Measurements from ENCODE around the gene CAV1. TPM values are rescaled to one million over a fixed set of nuclear protein-coding genes. Genes with fewer than 3 reads are reported as not detected.

The CAV1 gene
- total RNA-seq, 1 donor from 2014 or later = 531 TPM

GRCh38 chr7:116597384-116597783, 72.5 kb downstream of the CAV1 start:
- ATAC-seq (no peak), DNase-seq (no peak)
- Histone ChIP-seq H3K27me3 (ENCODE audit: low read depth) (no peaks in the 10 kb centered on the region), H3K4me3 (no peak overlapping the region), H3K4me1 (peaks cover 11% of the 10 kb centered on the region), H3K36me3 (no peaks in the 10 kb centered on the region), H3K9me3 (no peaks in the 10 kb centered on the region), H3K27ac (no peak overlapping the region)
- no peak for TF ChIP-seq CTCF (IDR thresholded peaks at IDR 0.05)
- intact Hi-C loops (cut with DNase I) = no loop called here

- Histone ChIP-seq H3K4me3 (no peak overlapping the region), H3K27ac (no peak overlapping the region), H3K27me3 (ENCODE audit: low read depth) (no peaks in the 10 kb centered on the region), H3K9me3 (no peaks in the 10 kb centered on the region), H3K36me3 (no peaks in the 10 kb centered on the region), H3K4me1 (peaks cover 2% of the 10 kb centered on the region)
- no peak for ATAC-seq
- TF ChIP-seq CTCF (IDR thresholded peaks at IDR 0.05) = no peak
- intact Hi-C loops (cut with DNase I) = no loop called here
- no peak for DNase-seq
These were observed 73.4 kb downstream of the CAV1 start for GRCh38 chr7:116598278-116598677.

- no peak for ATAC-seq
- Histone ChIP-seq H3K27ac (no peak overlapping the region), H3K9me3 (no peaks in the 10 kb centered on the region), H3K4me1 (no peaks in the 10 kb centered on the region), H3K4me3 (no peak overlapping the region), H3K27me3 (ENCODE audit: low read depth) (no peaks in the 10 kb centered on the region), H3K36me3 (no peaks in the 10 kb centered on the region)
- no peak for TF ChIP-seq CTCF (IDR thresholded peaks at IDR 0.05)
- DNase-seq = no peak
- intact Hi-C loops (cut with DNase I) = no loop called here
These were observed 74.0 kb downstream of the CAV1 start for GRCh38 chr7:116598861-116599260.

- no peak for TF ChIP-seq CTCF (IDR thresholded peaks at IDR 0.05)
- no peaks in the 10 kb centered on the region for H3K36me3 ChIP-seq
- H3K27ac ChIP-seq = no peak overlapping the region
- no peaks in the 10 kb centered on the region for H3K9me3 ChIP-seq
- DNase-seq = no peak
- no peak overlapping the region for H3K4me3 ChIP-seq
- H3K27me3 ChIP-seq (ENCODE audit: low read depth) = no peaks in the 10 kb centered on the region
- no peaks in the 10 kb centered on the region for H3K4me1 ChIP-seq
- no peak for ATAC-seq
- intact Hi-C loops (cut with DNase I) = no loop called here
These were observed 76.6 kb downstream of the CAV1 start for GRCh38 chr7:116601426-116601825.

GRCh38 chr7:116607299-116607698, 82.5 kb downstream of the CAV1 start:
- intact Hi-C loops (cut with DNase I) = no loop called here
- ATAC-seq (no peak), DNase-seq (no peak)
- TF ChIP-seq CTCF (IDR thresholded peaks at IDR 0.05) = no peak
- no peak overlapping the region for H3K4me3 ChIP-seq
- H3K27me3 ChIP-seq (ENCODE audit: low read depth) = peaks cover under 1% of the 10 kb centered on the region
- H3K9me3 ChIP-seq = no peaks in the 10 kb centered on the region
- H3K36me3 ChIP-seq = no peaks in the 10 kb centered on the region
- no peak overlapping the region for H3K27ac ChIP-seq
- no peaks in the 10 kb centered on the region for H3K4me1 ChIP-seq

- DNase-seq = no peak
- H3K4me3 ChIP-seq = no peak overlapping the region
- peaks cover 6% of the 10 kb centered on the region for H3K27me3 ChIP-seq (ENCODE audit: low read depth)
- TF ChIP-seq CTCF (IDR thresholded peaks at IDR 0.05) = no peak
- ATAC-seq = no peak
- no peaks in the 10 kb centered on the region for H3K9me3 ChIP-seq
- intact Hi-C loops (cut with DNase I) = no loop called here
- no peak overlapping the region for H3K27ac ChIP-seq
- no peaks in the 10 kb centered on the region for H3K4me1 ChIP-seq
- no peaks in the 10 kb centered on the region for H3K36me3 ChIP-seq
These were observed 85.4 kb downstream of the CAV1 start for GRCh38 chr7:116610210-116610609.
